ENCODE results near the gene BEX2.
"Not testable (repeated sequence)": the region's sequence is repeated elsewhere in the genome, so short reads cannot be mapped to it uniquely, and the experiment has no call there.

BEX2 gene

DNA sequence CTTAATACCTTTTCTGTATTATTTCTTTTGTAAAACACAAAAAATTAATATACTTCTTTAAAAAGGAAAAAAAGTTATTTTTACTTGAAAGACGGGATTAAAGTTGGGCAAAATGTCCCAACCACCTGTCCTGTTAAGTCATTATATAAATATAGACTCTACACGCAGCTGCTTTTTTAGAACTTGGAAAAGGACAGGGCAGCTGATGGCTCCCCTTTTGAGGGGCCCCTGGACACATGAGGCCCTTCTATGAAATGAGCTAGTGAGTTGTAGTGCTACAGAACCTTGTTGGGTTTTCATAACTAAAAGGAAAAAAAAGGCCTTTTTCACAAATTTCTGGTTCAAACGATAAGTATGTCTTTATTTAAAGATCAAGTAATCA lies 600 bp upstream of the BEX2 start:
- no peaks in the 10 kb centered on the region for H3K4me1 Mint-ChIP-seq
- no peak for TF ChIP-seq CTCF (IDR thresholded peaks at IDR 0.05; ENCODE audit: unreplicated experiment in 3 of 3)
- no peaks in the 10 kb centered on the region for H3K27me3 Mint-ChIP-seq (ENCODE audit: low read depth)

DNA sequence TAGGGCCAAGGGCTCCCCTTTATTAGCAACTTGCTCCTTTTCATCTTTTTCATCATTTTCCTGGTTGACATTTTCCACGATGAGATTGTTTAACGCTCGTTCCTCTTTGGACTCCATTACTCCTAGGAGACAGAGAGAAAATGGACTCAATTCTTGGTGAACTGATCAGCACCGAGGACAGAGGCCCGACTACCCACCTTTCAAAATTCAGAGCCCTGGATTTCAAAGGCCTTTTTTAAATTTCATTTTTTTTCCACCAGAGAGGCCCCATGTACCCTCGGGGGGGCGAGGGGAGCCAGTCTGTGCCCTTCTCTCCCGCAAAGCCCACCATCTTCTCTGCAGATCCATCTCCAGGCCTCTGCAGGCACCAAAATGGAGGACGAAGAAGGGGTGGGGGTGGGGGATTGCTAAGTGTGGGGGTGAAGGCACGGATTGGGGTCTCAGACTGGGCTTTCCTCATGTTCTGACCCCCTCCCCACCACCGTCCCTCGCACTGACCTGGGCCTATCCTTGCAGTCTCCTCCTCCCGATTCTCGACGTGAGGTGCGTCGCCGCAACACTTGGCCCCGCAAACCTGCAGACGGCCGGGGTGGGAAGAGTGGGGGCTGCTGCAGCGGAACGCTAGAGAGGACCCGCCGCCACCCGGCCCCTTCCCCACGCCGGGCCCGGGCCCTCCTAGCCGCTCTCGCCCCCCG lies 783 bp downstream of the BEX2 start:
- no peaks in the 10 kb centered on the region for H3K4me1 Mint-ChIP-seq
- H3K36me3 Mint-ChIP-seq (ENCODE audit: low read depth): peaks cover 9% of the 10 kb centered on the region
- peaks cover 3% of the 10 kb centered on the region for H3K9me3 Mint-ChIP-seq
- TF ChIP-seq CTCF (IDR thresholded peaks at IDR 0.05; ENCODE audit: unreplicated experiment in 3 of 3): no peak
- peak overlapping the region; percentile 26 to 78 (median 76) for H3K4me3 Mint-ChIP-seq
- H3K27ac Mint-ChIP-seq: no peak overlapping the region
- H3K27me3 Mint-ChIP-seq (ENCODE audit: low read depth): no peaks in the 10 kb centered on the region

More for the DNA sequence above, 600 bp upstream of the BEX2 start:
- Mint-ChIP-seq H3K4me3 (peak overlapping the region; percentile 86 to 92 (median 91)), H3K9me3 (peaks cover under 1% of the 10 kb centered on the region), H3K27ac (peak overlapping the region in 1 of 3 experiments; percentile 3), H3K36me3 (ENCODE audit: low read depth) (peaks cover 9% of the 10 kb centered on the region)

- H3K27me3 Mint-ChIP-seq (ENCODE audit: low read depth); H3K36me3 Mint-ChIP-seq (ENCODE audit: low read depth); H3K9me3 Mint-ChIP-seq; H3K4me3 Mint-ChIP-seq; H3K27ac Mint-ChIP-seq; H3K4me1 Mint-ChIP-seq: not testable (repeated sequence)
Observed at GRCh38 chrX:103305666-103306065, 5.1 kb downstream of the BEX2 start.

DNA sequence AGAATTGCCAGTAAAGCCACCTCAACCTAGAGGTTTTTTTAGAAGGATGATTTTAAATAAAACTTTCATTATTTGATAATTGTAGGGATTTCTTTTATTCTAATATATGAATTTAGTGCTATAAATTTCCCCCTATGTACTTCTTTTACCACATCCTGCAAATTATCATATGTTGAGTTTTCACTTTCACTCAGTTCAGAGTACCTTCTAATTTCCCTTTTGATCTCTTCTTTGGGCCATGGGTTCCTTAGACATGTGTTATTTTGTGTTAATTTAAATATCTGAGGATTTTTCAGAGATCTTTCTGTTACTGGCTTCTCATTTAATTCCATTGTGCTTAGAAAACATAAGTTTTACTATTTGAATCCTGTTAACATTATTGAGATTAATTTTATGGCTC lies 6.1 kb downstream of the BEX2 start:
- no peaks in the 10 kb centered on the region for H3K4me1 Mint-ChIP-seq
- peaks cover 7% of the 10 kb centered on the region for H3K36me3 Mint-ChIP-seq (ENCODE audit: low read depth)
- peaks cover 3% of the 10 kb centered on the region for H3K9me3 Mint-ChIP-seq
- H3K27ac Mint-ChIP-seq: no peak overlapping the region
- H3K27me3 Mint-ChIP-seq (ENCODE audit: low read depth): no peaks in the 10 kb centered on the region
- no peak overlapping the region for H3K4me3 Mint-ChIP-seq
- no peak for TF ChIP-seq CTCF (IDR thresholded peaks at IDR 0.05; ENCODE audit: unreplicated experiment in 3 of 3)

DNA sequence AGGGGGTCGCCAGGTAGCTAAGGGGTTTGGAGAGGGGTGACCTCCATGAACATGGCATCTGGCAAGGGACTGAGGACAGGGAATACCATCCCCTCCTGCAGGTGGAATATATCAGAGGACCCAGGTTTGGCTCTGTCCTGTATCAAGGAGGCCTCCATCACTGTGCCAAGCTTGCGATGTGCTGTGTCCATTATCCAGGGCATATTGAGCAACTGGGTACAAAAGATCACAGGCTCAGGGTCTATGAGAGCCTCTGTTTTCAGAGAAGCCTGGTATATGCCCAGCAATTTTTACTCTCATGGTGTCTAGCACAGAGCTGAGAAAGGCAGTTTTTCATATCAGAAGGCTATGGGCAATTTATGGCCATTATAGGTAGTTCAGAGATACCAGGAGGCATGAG lies 17.7 kb downstream of the BEX2 start:
- H3K27me3 Mint-ChIP-seq (ENCODE audit: low read depth): no peaks in the 10 kb centered on the region
- H3K4me3 Mint-ChIP-seq: no peak overlapping the region

GRCh38 chrX:103279624-103280023 lies 31.2 kb downstream of the BEX2 start:
- H3K27ac Mint-ChIP-seq: no peak overlapping the region
- H3K27me3 Mint-ChIP-seq (ENCODE audit: low read depth): peaks cover 5% of the 10 kb centered on the region
- no peaks in the 10 kb centered on the region for H3K4me1 Mint-ChIP-seq
- H3K36me3 Mint-ChIP-seq (ENCODE audit: low read depth): no peaks in the 10 kb centered on the region
- no peak for TF ChIP-seq CTCF (IDR thresholded peaks at IDR 0.05; ENCODE audit: unreplicated experiment in 3 of 3)
- no peak overlapping the region for H3K4me3 Mint-ChIP-seq
- H3K9me3 Mint-ChIP-seq: peaks cover 9% of the 10 kb centered on the region

More for the DNA sequence above, 17.7 kb downstream of the BEX2 start:
- Mint-ChIP-seq H3K9me3 (peaks cover 9% of the 10 kb centered on the region), H3K27ac (no peak overlapping the region), H3K4me1 (no peaks in the 10 kb centered on the region), H3K36me3 (ENCODE audit: low read depth) (no peaks in the 10 kb centered on the region)
- no peak for TF ChIP-seq CTCF (IDR thresholded peaks at IDR 0.05; ENCODE audit: unreplicated experiment in 3 of 3)
